HS-27A (cell line): ENCODE measurements around the gene RFC4.

ENCODE experiments used
- DNase-seq: peaks from one replicate; pipeline ENCODE4 v3.0.0-alpha.2; 2012; ENCODE audit warnings: low read depth, missing footprints

Gene RFC4

GRCh38 chr3:186743666-186744065 is 62.6 kb downstream of the RFC4 start:
- DNase-seq = no peak

- DNase-seq = no peak
Observed at GRCh38 chr3:186742618-186743380, 63.5 kb downstream of the RFC4 start.
